ENCODE measurements around the gene TPST2. TPM values are rescaled to one million over a fixed set of nuclear protein-coding genes. Genes with fewer than 3 reads are reported as not detected.

The TPST2 gene
- total RNA-seq, 1 experiment from 2014 or later: 5.8 TPM

- DNase-seq (ENCODE audit: extremely low read depth, low read depth): no peak
Measured at GRCh38 chr22:26612652-26613051, 22.7 kb upstream of the TPST2 start.

DNA sequence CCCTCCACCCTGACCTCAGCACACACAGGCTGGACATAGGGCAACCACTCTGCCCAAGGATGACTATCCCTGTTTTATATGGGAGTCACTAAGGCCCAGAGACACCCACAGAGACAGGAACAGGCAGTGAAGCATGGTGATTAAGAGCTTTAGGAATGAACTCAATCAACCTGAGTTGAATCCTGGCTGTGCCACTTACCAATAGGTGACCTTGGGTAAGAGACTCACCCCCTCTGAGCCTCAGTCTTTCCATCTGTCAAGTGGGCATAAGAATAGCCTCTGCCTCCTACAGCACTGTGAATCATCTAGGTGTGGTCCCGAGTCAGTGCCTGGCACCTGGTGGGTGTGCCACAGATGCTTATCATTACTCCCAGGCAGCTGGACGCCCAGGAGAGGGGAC, 21.1 kb upstream of the TPST2 start:
- no peak for DNase-seq (ENCODE audit: extremely low read depth, low read depth)

DNA sequence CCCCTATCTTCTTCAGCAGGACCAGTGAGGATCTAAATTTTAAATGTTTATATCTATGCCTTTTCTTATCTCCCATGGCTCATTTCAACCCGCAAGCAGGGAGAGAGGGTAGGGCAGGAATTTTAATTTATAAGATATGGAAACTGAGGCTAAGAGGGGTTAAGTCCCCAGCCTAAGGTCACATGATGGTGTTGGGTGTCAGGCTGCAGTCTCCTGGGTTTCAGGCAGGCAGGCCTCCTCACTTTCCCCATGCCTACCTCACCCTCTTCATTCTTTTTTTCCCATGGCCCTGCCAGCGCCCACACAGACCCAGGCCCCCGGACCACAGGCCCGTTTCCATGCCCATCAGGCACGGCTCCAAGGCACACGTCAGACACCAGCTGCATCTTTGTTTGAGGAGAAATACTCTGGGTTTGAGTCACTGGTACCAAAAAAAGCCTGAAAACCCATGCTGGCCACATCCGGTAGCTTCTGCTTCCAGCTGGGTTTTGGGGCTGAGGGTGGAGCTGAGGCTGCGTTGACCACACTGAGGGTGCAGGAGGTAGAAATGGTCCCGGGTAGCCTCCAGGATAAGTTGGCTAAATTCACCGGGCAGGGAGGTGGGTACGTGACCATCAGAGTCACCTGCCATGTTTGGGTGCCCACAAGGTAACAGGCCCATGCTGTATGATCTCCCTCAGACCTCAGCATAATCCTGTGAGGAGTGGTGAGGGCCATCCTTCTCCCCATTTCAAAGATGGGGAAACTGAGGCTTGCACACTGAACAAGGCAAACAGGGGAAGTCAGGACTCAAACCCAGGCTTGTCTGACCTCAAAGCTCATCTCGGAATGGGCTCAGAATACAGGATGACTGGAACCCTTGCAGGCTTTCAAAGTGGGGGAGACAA, 20.4 kb upstream of the TPST2 start:
- DNase-seq (ENCODE audit: extremely low read depth, low read depth): no peak

GRCh38 chr22:26609287-26609686, 19.4 kb upstream of the TPST2 start:
- DNase-seq (ENCODE audit: extremely low read depth, low read depth): no peak

DNA sequence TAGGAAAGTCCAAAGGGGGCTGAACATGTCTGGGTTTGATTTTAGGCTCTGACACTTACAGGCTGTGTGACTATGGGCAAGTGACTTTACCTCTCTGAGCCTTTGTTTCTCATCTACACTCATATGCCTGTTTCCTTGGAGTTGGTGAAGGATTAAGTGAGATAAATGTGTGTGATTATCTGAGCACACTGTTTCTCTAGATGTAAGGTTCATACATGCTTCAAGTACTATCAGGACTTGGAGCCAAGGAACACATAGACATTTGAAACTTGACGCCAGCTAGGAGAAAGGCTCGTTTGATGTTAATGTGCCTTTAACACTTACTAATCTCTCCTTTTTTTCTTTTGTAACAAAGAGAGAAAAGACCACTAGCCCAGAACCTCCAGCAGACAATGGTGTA, 18.2 kb upstream of the TPST2 start:
- DNase-seq (ENCODE audit: extremely low read depth, low read depth): no peak

DNA sequence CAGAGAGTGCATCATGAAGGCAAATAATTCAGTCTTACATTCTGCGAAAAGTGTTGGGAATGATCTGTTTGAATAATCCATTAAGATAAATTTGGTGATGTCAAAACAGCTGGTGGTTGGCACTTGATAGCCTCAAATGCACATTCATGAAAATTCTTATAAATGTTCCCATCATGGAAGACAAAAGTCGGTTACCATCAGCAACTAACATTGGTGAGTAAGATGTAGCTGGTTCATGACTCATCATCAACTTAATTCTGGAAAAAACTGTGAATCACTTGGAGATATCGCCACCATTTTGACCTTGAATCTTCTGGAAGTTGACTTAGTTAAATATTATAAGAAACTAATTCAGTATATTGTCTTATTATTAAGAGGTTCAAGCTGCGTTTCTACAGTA, 16.7 kb upstream of the TPST2 start:
- DNase-seq (ENCODE audit: extremely low read depth, low read depth): no peak

DNA sequence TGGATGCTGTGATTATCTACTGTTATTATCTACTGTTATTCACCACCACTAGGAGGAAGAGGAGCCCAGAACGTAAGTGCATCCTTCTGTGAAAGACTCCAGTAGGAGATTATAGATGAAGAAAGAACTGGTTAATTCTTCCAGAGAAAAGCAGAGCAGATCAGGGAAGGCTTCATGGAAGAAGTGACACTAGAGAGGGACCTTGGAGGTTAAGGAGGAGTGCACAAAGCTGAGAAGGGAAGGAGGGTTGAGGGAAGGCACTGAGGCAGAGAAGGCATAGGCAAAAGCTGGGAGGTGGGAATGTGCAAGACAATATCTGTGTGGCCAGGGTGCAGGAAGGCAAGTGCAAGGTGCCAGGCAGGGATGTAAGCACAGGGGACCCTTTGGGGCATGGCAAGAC, 14.4 kb upstream of the TPST2 start:
- DNase-seq (ENCODE audit: extremely low read depth, low read depth): no peak

DNA sequence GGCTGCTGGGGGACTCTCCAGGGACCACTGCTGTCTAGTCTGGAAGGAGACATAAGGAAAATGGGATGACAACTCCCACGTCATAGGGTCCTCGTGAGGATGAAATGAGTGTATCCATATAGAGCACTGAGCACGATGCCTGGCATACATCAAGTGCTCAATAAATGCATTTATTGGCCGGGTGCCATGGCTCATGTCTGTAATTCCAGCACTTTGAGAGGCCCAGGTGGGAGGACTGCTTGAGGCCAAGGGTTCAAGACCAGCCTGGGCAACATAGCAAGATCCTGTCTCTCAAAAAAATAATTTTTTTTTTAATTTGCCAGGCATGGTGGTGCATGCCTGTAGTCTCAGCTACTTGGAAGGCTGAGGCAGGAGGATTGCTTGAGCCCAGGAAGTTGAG, 12.2 kb upstream of the TPST2 start:
- no peak for DNase-seq (ENCODE audit: extremely low read depth, low read depth)

DNA sequence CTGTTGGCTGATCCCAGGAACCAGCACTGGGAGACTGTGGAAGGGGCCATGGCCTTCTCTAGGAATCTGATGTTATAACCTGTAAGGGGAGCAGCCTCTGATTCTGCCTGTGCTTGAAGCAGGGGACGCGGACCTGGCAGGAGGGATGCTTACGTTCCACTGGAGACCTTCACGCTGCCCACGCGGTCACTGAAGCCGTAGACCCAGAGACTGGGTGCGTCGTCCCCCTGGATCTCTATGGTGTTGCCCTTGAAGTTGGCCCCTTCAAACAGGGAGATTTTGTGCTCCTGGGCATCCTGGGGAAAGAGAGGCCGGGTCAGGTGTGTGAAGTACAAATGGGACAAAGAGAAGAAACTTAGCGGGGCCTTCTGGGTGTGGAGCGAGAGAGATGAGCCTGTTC, 11.8 kb upstream of the TPST2 start:
- DNase-seq (ENCODE audit: extremely low read depth, low read depth): no peak

DNA sequence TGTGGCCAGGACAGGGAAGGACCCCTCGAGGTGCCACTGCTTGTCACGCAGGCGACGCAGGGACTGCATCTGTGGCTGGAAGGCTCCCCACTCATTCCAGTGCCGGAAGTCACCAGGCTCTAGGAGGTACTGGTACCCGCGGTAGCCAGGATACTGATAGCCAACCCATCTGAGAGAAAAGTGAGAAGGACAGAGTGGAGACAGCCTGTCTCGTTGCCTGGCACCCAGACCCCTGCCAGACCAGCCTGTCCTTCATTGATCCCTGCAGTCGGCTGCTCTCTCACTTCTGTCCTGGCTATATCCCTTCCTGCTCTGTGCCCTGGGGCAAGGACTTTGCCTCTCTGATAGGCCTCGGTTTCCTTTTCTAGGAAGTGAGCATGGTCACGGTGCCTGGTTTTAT, 9.6 kb upstream of the TPST2 start:
- no peak for DNase-seq (ENCODE audit: extremely low read depth, low read depth)

DNA sequence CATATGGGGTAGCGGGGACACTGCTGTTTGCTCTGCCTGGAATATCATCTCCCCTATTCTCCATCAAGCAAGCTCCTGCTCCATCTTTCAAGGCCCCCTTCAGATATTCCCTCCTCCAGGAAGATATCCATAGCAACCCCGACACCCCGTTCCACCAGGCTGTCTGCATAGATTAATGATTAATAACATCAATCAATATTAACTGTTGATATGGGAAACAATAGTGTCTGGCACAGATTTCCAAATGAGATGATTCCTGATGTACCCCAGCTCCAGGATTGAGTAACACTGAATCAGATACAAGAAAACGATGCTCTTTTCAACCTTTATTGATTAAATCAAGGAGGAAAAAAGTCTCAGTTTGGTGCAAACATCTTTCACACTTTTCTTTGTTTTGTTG, 7.5 kb upstream of the TPST2 start:
- no peak for DNase-seq (ENCODE audit: extremely low read depth, low read depth)

DNA sequence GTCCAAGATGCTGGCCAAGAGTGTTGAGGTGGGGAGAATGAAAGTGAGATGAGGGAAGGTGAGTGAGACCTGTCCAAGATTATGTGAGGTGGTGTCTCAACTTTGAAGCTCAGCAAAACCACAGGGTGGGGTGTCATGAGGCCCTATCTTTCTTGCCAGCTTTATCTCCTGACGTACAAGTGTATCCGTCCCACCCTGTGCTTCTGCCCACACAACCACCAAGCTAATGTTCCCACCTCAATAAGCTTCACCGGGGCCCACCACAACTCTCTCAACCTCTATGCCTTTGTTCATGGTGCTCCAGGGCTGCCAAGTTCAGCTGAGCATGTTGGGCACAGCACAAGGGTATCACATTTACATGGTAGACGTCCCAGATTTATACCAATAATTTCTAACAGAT, 7.1 kb upstream of the TPST2 start:
- DNase-seq (ENCODE audit: extremely low read depth, low read depth): no peak

- no peak for DNase-seq (ENCODE audit: extremely low read depth, low read depth)
Measured at GRCh38 chr22:26593763-26594162, 3.8 kb upstream of the TPST2 start.

DNA sequence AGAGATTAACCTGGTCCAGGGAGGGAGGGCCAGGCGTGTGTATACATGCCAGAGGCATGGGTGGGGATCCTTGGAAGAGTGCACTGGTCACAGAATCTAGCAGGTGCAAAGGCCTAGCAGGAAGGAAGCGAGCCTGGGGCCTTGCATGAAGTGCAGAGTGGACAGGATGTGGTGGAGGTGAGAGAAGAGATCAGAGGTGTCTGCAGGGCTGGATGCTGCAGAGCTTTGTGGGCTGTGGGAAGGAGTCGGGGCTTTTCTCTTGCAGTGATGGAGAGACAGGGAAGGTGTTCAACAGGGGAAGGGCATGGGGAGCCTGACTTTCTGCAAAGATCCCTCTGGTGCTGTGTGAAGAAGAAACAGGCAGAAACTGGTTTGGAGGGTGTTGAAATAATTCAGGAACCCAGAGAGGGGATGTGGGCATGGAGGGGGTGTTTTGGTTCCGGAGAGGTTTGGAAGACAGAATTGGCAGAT, 2.5 kb upstream of the TPST2 start:
- DNase-seq (ENCODE audit: extremely low read depth, low read depth): no peak

GRCh38 chr22:26589367-26589844, 526 bp downstream of the TPST2 start:
- no peak for DNase-seq (ENCODE audit: extremely low read depth, low read depth)

- DNase-seq (ENCODE audit: extremely low read depth, low read depth): no peak
Measured at GRCh38 chr22:26588729-26589366, 1.1 kb downstream of the TPST2 start.

GRCh38 chr22:26587991-26588613, 1.8 kb downstream of the TPST2 start:
- no peak for DNase-seq (ENCODE audit: extremely low read depth, low read depth)

GRCh38 chr22:26586556-26587325, 3.2 kb downstream of the TPST2 start:
- no peak for DNase-seq (ENCODE audit: extremely low read depth, low read depth)

- DNase-seq (ENCODE audit: extremely low read depth, low read depth): no peak
Measured at GRCh38 chr22:26585104-26585790, 4.7 kb downstream of the TPST2 start.

GRCh38 chr22:26584010-26584409, 5.9 kb downstream of the TPST2 start:
- no peak for DNase-seq (ENCODE audit: extremely low read depth, low read depth)

Measured in NCI-H460 (cell line).